GM12892 (cell line): ENCODE results near the gene TCIRG1.

Experiments used
- POLR2A ChIP-seq: IDR thresholded peaks from 2 replicates; pipeline ENCODE4 v1.6.1; 2011; ENCODE audit warnings: low read depth, low read length, control low read depth
- POLR2AphosphoS5 ChIP-seq: IDR thresholded peaks from 2 replicates; pipeline ENCODE4 v1.6.1; 2011; ENCODE audit warnings: low read depth, low read length, control low read depth

- TF ChIP-seq POLR2AphosphoS5 (no peak), POLR2A (no peak)
Measured at GRCh38 chr11:68090287-68090686, 51.5 kb downstream of the TCIRG1 start.
